HG02870 (cell line): ENCODE results near the gene RPL31.

Source experiments
- ATAC-seq: cut with Tn5 transposase; IDR thresholded peaks from one replicate; pipeline ENCODE4 v1.9.1; 2021; ENCODE audit warnings: mild to moderate bottlenecking, moderate library complexity; ENCODE audit not compliant: unreplicated experiment

RPL31 gene

GRCh38 chr2:101001691-101002561, at the start of gene RPL31:
RPL31 (plus strand) TSS chr2:101002289; CDS start chr2:101002702, 413 bp downstream.
- ATAC-seq, result peak; percentile 92

- no peak for ATAC-seq
Measured at GRCh38 chr2:100952512-100952911, 49.6 kb upstream of the RPL31 start.

GRCh38 chr2:100953406-100954043, 48.6 kb upstream of the RPL31 start:
- ATAC-seq, result no peak

GRCh38 chr2:100954044-100954420, 48.1 kb upstream of the RPL31 start:
- no peak for ATAC-seq

GRCh38 chr2:100955226-100955625, 46.9 kb upstream of the RPL31 start:
- ATAC-seq, result no peak

GRCh38 chr2:100956081-100956480, 46.0 kb upstream of the RPL31 start:
- no peak for ATAC-seq

GRCh38 chr2:100957996-100958653, 44.0 kb upstream of the RPL31 start:
- ATAC-seq, result no peak

- no peak for ATAC-seq
Measured at GRCh38 chr2:100959225-100959880, 42.7 kb upstream of the RPL31 start.

- ATAC-seq, result no peak
Measured at GRCh38 chr2:100960688-100961087, 41.4 kb upstream of the RPL31 start.

- no peak for ATAC-seq
Measured at GRCh38 chr2:100962366-100963025, 39.6 kb upstream of the RPL31 start.

GRCh38 chr2:100963026-100963375, 39.1 kb upstream of the RPL31 start:
- no peak for ATAC-seq

- ATAC-seq, result no peak
Measured at GRCh38 chr2:100964222-100964621, 37.9 kb upstream of the RPL31 start.

GRCh38 chr2:100964681-100965169, 37.4 kb upstream of the RPL31 start:
- ATAC-seq, result no peak

GRCh38 chr2:100965596-100965995, 36.5 kb upstream of the RPL31 start:
- no peak for ATAC-seq

- ATAC-seq, result no peak
Measured at GRCh38 chr2:100967716-100968115, 34.4 kb upstream of the RPL31 start.

GRCh38 chr2:100968146-100969145, 33.6 kb upstream of the RPL31 start:
- no peak for ATAC-seq

GRCh38 chr2:100969998-100970397, 32.1 kb upstream of the RPL31 start:
- no peak for ATAC-seq

GRCh38 chr2:100971221-100971620, 30.9 kb upstream of the RPL31 start:
- no peak for ATAC-seq

GRCh38 chr2:100972452-100972851, 29.6 kb upstream of the RPL31 start:
- ATAC-seq, result no peak
